ENCODE results near the gene MTUS2.

- TF ChIP-seq CTCF (IDR thresholded peaks at IDR 0.05 in 4 of 5, conservative IDR thresholded peaks at IDR 0.05 in 1 of 5), result no peak
- TF ChIP-seq POLR2A (IDR thresholded peaks at IDR 0.05), result no peak
These were observed 601.0 kb downstream of the MTUS2 start for GRCh38 chr13:29421118-29421517.

Data from gastrocnemius medialis (tissue), 4 donors.